Stimulated activated CD4-positive, alpha-beta T cell treated with anti-CD3 and anti-CD28 coated beads, TNF-alpha, amount 100 ng/mL, for 4 hours (primary cell): ENCODE results near the gene PPEF2.
"Not testable (repeated sequence)": the region's sequence is repeated elsewhere in the genome, so short reads cannot be mapped to it uniquely, and the experiment has no call there.

Experiments used
- DNase-seq, 3 experiments: peaks; one replicate each; pipeline ENCODE4 v3.0.0-alpha.2; 2020; ENCODE audit warnings: low read depth in 3 of 3

Gene PPEF2

DNA sequence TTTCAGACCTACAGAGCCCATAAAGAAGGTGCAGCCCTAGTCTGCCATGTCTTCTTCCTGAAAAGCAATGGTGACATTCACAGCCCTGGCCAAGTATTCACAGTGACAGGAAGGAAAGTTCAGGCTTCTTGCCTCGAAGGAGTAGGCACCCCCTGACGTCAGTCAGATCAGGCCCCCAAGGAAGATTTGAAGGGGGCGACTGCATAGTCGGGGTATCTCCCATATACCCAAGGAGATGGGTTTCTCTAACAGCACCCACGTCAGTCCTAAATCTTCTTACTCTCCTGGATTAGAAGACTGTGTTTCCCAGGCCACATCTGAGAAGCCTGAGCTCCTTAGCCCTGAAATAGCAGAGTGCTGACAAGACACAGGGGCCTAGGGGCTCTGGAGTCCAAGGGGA lies at the start of gene PPEF2:
Gene PPEF2, minus strand, starts transcription at position 101 of the 400 bp plus-strand sequence. CDS start 6,127 bp downstream, outside the sequence.
- no peak for DNase-seq

DNA sequence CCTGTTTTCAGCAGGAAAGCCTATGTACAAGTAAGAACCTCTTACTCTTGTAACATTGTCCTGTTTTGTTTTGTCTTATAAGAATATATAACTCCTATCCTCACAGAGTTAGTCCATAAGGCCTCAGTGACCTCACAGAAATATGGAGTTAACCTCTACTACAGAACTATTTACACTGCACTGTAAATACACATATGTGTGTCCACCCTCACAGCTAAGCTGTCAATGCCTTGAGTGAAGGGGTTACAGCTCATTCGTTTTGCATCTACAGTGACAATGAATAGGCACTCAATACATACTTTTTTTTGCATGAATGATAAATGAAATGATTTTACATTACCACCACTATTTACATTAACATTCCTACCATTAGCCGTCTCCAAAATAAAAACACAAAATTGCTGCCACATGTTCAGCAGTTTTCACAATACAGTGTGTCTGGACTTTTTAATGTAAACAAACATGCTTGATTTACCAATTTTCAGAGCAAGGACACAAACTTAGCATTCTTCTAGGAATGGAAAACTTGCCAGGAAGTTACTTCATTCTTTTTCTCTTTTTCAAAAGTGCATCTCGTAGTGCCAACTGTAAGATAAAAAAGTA lies 48.1 kb upstream of the PPEF2 start:
- DNase-seq: no peak

GRCh38 chr4:75948822-75949444 lies 46.7 kb upstream of the PPEF2 start:
- DNase-seq: no peak

- DNase-seq: peak; percentile 55 to 66 (median 61)
Measured at GRCh38 chr4:75940692-75941253, 38.5 kb upstream of the PPEF2 start, which contains the start of gene NAAA. NAAA (minus strand) TSS chr4:75941013; CDS start chr4:75940949, 64 bp downstream.

DNA sequence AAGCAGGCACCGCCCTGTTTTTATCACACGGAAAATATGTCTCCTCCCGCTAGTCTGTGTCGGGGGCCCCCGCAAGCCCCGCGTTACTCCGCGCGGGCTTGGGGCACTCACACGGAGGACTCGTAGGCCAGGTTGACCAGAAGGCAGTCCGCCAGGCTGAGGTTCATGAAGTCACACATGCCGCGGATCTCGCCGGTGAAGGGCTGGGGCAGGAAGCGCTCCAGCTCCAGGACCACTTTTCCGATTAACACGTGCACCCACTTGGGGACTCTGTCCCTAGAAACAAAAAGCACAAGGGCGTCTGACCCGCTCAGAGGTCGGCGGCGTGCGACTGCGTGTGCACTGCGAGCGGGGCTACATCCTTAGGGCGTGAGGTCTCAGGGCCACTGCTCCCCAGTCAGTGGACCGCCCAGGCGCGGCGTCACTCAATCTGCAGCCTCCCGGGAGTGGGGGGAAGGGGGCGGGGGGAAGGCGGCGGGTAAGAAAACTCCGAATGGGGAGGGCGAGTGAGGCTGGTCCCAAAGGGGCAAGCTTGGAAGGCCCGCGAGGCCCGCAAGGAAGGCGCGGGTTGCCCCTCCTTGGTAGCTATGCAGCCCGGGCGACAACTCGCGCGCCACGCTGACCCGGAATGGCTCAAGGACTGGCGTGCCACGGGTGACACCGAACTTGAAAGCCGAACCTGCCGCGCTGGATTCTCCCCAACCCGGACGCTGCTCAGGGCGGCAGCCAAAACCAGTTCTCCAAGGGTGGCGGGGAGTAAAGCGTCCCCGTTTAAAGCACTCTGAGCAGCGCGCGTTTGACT lies 37.8 kb upstream of the PPEF2 start:
- DNase-seq: peak; percentile 45 to 64 (median 60)

DNA sequence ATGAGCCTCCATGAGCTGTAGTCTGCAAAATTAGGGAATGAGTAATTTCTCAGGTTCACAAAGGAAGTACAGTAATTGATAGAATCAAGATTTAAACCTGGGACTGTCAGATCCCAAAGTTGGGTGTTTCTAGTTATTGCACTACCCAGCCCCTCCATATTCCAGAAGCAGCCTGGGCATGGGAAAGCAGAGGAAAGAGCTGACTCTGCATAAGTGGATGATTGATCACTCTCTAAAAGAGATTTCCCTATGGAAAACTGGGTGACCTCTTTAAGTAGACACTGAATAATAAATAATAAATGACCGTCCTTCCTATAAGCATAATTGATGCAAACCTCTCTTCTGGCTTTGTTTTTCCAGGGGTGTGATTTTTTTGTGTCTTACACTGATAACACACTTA lies 33.4 kb upstream of the PPEF2 start:
- no peak for DNase-seq

- DNase-seq: no peak
Measured at GRCh38 chr4:75930152-75930551, 27.9 kb upstream of the PPEF2 start.

DNA sequence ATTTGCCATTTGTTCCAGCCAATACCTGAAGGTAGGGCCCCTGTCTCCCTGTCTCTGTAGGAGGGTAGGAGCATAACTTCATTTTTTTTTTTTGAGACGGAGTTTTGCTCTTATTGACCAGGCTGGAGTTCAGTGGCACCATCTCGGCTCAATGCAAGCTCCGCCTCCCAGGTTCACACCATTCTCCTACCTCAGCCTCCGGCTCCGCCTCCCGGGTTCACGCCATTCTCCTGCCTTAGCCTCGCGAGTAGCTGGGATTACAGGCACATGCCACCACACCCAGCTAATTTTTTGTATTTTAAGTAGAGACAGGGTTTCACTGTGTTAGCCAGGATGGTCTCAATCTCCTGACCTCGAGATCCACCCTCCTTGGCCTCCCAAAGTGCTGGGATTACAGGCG lies 22.7 kb upstream of the PPEF2 start:
- not testable (repeated sequence) for DNase-seq

DNA sequence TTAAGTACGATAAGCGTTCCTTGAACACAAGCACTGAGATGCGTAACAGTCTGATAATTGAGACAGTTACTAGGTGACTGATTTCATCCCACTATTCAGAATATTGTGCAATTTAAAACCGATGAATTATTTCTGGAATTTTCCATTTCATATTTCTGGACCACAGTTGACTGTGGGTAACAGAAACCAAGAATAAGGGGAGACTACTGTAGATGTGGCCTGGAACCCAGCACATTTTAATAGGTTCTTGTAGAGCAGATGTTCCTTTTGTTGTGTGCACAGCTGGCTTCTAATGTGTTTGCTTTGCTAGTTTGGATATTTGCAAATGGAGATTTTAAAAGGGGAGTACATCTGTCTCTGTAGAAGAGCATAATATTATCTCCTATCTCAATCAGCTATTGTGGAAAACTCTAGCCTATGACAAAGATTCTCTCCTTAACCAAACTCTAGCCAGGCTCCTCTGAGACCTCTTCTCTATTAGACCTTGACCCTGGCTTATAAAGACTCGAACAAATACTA lies 22.1 kb upstream of the PPEF2 start:
- DNase-seq: no peak

- DNase-seq: no peak
Measured at GRCh38 chr4:75922588-75922987, 20.3 kb upstream of the PPEF2 start.

DNA sequence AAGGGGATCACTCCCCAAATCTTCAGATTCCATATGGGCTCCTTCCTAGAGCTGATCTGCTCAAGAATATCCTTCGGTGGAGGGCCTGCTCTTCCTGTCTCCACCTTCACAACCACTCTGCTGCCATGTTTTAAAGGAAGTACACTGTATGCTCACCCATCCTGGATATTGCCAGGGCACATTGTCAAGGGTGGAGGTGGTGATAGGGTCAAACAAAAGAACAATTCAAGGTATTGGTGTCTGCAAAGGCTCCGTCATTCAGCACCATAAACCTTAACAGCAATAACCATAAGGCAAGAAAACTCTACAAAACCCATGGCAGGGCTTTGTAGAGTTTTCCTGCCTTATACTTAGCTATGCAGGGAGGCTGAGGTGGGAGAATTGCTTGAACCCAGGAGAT lies 19.7 kb upstream of the PPEF2 start:
- DNase-seq: no peak

- no peak for DNase-seq
Measured at GRCh38 chr4:75920327-75920726, 18.1 kb upstream of the PPEF2 start.

- no peak for DNase-seq
Measured at GRCh38 chr4:75919920-75920319, 17.7 kb upstream of the PPEF2 start.

DNA sequence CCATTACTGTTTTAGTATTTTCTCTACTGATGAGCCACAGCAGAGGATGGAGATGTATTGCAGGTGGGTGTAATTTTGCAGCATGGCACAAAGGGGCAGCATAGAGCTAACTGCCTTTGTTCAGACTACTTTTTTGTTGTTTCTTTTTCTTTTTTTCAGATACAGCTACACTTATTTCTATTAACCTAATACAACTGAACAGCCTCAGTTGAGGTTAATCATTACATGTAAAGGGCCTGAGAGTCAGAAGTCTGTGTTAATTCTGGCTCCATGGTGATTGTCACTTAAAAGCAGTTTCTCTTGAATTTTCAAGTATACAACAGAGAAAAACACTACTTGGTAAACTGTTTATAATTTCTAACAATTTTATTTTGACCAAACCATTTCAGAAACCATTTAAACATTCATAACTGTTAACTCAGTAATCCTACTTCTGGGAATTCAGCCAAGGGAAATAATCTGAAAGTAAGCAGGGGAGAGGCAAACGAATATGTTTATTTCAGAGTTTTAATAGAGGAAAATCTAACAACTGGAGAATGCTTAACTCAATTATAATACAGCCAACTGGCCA lies 13.9 kb upstream of the PPEF2 start:
- DNase-seq: no peak

GRCh38 chr4:75912968-75913367 lies 10.7 kb upstream of the PPEF2 start:
- DNase-seq: no peak

GRCh38 chr4:75910831-75911230 lies 8.6 kb upstream of the PPEF2 start:
- DNase-seq: not testable (repeated sequence)

DNA sequence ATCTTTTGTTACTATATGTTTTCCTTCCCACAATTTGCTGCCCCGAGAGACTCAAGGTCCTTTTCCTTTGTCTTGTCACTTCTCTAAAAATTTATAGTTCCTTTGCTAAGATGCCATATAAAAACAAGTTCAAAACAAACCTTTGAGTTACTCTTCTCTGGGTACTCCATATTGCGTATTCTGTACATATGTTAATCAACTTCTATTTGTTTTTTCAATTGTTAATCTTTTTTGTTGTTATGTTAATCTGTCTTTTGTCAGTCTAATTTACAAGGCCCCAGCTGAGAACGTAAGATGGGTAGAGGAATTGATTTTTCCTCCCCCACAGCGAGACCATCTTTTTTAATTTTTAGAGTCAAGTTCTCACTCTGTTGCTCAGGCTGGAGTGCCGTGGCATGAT lies 7.2 kb upstream of the PPEF2 start:
- no peak for DNase-seq

DNA sequence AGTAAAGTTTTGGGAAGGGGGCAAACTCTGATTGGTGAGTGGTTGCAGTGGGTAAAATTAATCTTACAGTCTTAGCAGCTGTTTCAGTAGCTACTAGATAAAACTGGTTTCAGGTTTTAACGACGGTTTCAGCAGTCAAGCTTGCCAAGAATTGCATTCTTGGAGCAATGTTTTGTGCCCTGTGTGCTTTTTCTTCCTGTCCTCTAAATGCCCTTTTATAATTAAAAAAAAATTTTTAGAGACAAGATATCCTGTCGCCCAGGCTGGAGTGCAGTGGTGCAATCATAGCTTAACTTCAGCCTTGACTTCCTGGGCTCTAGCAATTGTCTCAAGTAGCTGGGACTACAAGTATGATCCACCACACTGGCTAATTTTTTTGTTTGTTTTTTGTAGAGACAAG lies 6.3 kb upstream of the PPEF2 start:
- DNase-seq: no peak

GRCh38 chr4:75907966-75908365 lies 5.7 kb upstream of the PPEF2 start:
- DNase-seq: no peak

- no peak for DNase-seq
Measured at GRCh38 chr4:75904076-75904475, 1.8 kb upstream of the PPEF2 start.

- no peak for DNase-seq
Measured at GRCh38 chr4:75898536-75898935, 3.7 kb downstream of the PPEF2 start.

GRCh38 chr4:75895744-75896314 lies 6.4 kb downstream of the PPEF2 start:
- no peak for DNase-seq
